HG02938 (cell line): ENCODE data around the gene PLAC9.

Experiments
- ATAC-seq: cut with Tn5 transposase; IDR thresholded peaks from one replicate; pipeline ENCODE4 v1.9.1; 2021; ENCODE audit warnings: mild to moderate bottlenecking, moderate library complexity; ENCODE audit not compliant: unreplicated experiment

The PLAC9 gene

DNA sequence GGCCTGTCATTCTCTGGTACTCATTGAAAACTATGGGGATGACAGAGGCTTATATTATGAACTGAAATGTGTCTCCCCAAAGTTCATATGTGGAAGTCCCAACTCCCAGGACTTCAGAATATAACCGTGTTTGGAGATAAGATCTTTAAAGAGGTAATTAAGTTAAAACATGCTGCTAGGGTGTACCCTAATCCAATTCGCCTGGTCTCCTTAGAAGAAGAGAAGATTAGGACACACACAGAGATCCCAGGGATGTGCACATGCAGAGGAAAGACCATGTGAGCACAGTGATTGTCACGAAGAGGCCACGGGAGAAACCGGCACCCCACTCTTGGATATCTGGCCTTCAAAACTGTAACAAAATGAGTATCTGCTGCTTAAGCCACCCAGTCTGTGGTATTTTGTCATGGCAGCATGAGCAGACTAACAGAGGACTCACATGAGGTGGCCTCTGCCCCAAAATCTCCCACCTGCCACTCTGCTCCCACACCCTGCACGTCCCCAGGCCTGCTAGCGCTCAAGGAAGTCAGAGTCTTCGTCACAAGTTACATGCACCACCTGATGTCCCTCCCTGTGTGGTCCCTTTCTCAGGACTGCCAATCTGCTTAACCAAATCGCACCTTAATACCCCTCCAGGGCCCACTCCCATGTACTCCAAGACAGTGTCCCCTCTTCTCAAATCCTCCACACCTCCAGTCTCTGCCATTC lies 26.8 kb downstream of the PLAC9 start:
- no peak for ATAC-seq

DNA sequence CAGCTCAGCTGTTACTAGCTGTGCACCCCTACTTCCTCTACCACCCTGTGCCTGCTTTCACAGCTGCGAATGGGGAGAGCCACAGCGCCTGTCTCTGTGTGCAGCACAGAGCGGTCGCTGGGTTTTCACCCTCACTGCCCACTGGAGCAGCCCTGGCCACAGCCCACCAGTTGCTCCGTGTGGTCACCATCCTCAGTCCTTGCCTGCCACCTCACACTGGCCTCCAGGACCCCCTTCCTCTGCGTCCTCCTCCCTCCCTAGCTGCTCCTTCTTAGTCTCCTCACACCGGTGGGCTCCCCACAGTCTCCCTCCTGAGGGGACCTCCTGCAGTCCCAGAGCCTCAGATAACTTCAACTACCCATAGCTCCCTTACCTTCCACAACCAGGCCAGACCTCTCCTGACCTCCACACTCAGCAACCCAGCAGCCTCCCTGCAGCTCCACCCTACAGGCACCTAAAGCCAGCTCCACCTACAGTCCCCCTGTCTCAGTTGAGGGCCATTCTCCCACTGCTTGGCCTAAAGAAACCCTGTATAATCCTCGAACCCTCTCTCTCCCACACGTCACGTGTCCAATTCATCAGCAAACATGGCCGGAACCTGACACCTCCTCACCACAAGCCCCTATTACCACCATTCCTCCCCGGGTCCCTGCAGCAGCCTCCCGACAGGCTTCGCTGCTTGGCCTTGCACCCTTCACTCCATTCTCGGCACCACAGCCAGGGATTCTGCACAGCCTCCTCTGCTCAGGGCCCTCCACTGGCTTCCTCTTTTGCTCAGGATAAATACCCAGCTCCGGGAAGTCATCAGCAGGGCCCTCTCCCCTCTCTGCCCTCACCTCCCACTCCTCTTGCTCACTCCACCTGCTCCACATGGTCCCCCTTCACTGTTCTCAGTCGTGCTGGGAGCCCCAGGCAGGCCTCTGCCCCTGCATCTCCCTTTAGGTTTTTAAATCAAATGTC lies 28.1 kb downstream of the PLAC9 start:
- no peak for ATAC-seq

DNA sequence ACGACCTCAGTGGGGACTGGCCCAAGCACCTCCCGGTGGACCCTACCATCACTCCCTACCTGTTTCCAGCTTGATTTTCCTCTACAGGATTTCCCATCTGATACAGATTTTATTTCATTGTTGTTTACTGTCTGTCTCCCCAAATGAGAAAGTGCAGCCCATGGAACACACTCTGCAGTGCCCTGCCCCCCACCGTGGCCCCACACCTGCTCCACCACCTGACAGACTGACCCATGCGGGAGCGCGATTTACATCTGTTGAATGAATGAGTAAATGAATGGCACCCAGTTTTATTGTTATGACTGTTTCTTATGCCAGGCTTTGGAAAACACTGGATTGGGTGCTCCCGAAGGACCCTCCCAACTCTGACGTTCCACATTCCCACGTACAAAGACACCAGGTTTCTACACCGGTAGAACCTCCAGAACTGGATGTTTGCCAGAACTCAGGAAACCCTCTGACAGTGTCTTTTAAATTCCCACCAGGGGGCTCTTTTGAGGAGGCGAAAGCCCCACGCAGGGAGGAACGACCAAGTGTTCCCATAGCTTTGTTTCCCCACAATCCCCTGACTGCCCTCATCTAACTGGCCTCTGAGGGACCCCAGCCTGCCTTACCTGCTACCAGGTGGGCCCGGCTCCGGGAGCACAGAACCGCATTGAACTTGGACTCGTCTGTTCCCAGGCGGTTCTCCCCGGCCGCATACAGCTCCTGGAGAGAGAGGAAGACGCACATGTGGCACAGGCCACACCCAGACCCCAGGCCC lies 29.0 kb downstream of the PLAC9 start:
- ATAC-seq, result no peak

DNA sequence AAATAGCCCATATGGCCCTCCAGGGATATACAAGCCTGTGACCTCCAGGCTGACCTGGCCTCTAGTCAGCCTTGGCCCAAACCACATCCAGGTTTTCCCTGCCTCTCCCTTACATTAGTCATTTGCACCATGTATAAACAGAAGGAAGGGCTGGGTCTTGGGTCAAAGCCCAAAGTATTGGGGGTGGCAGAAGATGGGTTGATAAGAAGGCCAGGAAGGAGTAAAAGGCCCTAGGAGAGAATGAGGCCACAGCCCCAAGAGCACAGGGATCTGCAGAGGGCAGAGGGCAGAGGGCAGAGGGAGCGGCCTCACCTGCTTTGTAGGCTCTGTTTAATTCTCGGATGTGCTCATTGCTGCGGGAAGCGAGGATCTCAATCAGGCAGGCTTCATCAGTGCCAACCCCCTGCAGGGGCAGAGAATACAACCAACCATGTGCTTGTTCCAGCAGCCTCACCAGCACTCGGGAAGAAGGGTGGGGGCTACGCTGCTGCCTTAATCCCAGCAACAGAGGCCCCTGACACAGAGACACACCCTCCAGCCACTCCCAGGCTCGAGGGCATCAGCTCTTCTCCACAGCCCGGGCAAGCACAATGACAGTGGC lies 31.3 kb downstream of the PLAC9 start:
- ATAC-seq, result no peak

DNA sequence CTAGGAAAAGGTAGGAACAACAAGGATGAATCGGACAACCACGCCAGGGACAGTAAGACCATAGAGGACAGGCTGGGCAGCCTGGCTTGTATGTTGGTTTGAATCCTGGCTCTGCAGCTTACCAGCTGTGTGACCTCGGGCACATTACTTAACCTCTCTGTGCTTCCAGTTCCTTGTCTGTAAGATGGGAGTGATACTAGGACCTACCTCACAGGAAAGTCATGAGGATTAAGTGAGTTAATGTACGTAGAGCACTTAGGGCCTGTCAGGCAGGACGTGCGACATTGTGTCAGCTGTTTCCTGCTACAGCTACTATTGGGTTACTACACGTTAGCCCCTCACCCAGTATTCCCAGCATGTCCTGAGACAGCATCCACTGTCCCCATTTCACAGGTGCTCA lies 32.1 kb downstream of the PLAC9 start:
- ATAC-seq, result no peak

DNA sequence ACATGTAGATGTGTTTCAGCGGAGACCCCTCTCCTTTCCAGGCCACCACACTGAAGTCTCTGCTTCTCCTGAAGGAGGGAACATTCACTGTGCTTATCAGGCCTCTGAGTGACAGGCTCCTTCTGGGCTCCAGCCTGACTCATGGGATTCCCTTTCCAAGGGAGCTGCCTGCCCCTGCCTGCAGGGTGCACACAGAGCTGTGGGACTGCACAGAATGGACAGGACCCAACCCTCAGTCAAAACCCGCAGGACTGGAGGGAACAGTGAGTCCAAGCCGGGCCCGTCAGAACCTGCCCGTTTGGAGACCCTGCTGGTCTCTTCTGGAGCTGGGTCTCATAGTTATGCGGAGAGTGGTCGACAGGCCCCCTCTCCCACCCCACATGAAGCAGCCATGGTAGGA lies 32.6 kb downstream of the PLAC9 start:
- no peak for ATAC-seq

DNA sequence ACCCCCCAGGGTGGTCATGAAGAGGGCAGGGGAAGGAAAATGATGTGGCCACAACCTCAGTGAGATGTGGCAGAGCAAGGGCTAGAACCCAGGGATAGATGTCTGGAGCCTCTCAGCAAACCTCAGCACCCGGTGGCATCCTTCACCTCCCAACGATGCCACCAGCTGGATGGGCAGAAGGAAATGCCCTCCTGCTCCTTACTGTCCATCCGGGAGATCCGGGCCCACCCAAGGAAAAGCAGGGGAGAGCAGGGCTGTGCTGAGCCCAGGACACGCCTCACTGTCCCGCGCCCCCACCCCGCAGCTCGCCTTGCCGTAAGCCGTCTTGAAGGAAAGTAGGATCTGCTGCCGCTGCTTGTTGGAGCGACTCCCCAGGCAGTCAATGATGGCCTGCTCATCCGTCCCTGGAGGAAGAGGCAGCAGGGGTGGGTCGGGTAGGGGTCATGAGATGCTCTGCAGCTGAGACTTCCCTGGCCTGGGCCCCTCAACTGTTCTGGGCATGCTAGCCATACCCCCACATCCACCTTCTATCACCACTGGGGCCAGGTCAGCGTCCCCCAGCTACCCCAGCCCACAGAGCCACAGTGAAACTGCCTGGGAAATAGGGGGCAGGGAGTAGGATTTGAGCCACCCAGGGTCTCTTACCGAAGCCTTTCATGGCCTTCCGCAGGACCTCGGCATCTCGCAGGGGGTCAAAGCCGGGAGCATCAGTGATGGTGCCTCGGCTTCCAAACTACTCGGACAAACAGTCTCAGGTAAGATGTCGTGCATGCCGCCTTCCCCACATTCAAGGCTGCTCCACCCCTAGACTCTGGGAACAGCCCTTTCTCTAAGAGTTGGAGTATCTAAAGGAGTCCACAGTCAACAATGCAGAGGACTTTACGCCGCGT lies 34.3 kb downstream of the PLAC9 start:
- ATAC-seq, result no peak

DNA sequence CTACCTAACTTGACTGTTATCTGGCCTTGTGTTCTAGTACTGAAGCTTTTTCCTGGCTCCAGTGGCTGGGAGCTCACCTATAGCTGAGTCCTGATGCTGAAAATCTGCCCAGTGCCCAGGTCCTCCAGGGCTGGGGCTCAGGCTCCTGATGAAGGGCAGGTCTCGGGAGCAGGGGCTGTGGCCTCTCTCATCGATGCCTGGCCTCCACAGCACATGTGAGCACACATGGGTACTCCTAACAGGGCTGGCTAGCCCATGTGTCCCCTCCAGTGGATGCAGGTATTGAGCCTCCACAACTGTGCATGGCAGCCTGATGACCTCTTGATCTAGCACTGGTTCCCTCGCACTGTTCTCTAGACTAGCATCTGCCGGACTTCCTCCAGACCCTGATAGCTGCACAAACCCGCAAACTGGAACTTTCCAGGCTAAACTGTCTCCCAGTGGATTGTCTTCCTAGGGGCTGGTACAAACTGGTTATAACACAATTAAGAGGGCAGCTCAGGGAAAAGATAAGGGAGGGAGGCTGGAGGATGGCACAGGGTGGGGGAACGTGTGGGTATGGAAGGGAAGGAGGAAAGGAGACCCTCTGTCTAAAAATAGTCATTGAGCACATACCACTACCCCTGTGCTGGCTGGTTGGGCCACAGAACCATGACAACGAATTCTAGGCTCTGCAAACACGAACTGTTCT lies 35.1 kb downstream of the PLAC9 start:
- ATAC-seq, result no peak

DNA sequence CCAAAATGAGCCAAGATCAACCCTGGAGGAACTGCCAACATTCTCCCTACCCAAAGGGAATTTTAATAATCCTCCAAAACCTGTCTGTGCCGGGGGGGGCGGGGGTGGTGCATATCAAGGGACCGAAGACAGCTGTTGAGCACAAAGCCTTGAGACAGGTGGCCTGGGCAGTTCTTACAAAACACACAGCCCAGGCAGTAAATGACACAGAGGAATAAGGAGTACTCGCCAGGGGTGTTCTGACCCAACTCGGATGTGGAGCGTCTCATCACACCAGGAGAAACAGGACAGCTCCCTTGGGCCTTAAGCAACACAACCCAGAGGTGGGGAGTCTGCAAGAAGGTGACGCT lies 35.6 kb downstream of the PLAC9 start:
- ATAC-seq, result no peak

DNA sequence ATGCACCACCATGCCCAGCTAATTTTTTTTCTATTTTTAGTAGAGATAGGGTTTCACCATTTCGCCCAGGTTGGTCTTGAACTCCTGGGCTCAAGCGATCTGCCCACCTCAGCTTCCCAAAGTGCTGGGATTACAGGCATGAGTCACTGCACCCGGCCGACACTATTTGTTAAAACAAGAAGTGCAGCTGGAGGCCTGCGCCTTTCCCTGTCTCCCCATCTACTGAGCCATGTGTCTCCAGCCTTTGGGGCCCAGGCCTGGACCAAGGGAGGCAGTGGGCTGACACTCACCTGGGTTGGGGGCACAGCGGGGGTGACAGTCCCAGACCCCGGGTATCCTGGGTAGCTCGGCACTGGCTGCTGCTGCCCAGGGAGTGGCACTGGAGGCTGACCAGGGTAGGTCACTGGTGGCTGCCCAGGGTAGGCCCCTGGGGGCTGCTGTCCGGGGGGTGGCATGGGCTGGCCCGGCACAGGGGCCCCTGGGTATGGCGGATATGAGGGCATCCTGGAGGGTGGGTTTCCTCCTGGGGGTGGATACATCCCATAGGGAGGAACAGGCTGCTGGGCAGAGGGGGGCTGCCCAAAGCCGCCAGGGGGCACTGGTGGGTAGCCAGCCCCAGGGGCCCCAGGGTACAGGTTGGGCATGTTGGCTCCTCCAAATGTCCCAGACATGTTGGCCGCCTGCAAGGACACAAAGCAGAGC lies 36.3 kb downstream of the PLAC9 start:
- ATAC-seq, result no peak

DNA sequence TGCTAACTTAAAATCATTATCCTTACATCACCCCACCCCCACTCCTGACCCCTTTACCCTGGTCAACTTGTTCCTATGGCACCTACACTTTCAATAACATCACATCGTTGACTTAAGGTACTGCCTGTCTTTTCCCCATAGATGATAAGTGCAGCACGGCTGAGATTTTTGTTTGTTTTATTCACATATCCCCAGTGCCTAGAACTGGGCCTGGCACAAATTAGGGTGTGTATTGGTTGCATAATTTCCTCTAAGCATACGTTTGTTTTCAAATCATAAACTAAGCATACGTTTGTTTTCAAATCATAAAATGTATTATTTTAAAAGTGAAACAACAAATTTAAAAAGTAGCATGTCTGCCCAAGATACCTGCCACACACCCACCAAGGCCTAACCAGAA lies 37.5 kb downstream of the PLAC9 start:
- ATAC-seq, result no peak

DNA sequence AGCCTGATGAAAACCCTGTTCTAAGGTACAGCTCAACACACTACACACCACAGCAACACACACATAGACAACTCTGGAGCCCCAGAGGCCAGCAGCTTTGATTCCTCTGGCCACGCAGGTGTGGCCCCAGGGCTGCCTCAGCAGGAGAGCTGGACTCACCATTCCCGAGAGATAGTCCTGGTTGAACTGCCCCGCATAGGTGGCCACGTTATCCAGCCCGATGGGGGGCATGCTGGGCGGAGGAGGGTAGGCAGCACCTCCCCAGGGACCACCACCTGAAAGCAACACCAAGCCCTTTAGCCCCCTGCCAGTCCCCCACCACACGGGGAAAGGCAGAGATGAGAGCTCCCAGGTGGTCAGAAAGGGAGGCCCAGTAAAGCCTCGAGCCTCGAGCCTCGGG lies 38.1 kb downstream of the PLAC9 start:
- no peak for ATAC-seq

DNA sequence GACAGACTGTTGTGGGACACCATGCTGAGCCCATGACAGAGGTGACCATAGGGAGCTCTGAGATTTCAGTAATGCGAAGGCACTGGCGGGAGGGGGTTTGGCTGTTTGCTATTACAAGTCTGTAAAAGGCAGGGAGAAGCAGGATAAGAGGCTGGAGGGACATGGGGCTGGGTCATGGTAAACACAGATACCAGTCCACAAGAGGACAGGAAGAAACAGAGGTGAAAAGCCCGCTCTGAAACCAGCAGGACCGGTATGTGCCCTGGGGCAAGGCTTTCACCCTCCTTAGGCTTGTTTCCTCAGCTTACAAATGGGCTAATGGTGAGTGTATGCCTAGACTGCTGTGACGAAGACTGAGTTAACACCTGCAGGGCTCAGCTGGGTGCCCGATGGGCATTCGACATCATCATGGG lies 38.7 kb downstream of the PLAC9 start:
- ATAC-seq, result no peak

DNA sequence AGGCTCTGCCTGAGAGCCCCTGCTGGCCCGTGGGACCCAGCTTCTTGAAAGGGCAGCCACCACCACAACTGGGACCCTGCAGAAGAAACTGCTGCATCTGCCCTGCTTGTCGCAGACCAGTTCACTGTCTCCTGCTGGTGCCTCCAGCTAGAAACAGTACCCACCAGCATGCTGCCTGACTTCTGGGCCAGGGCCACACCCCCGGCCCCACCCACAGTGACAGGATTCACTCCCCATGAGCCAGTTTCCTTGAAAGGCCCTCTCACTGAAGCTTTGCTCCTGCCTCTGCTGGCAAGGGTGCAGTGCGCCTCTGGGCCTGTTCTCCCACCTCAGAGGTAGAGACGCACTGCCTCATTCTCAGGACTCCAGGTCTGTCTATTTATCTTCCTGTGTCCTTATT lies 40.4 kb downstream of the PLAC9 start:
- no peak for ATAC-seq

DNA sequence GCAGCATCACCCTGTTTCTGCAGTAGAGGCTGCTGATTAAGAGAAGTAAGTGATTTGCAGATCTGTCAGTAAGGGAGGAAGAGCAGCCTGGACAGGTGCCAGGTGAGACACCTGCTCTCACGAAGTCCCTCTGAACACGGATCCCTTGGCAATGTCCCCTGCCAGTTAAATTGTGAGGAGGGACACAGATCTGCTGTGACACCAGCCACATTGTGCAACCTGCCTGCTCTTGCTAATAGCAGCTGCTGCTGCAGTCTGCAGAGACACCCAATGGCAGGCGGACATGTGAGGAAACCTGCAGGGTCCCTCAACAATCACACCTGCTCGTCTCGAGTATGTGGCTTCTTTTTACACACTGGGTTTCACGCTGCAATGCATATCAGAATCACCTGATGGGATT lies 40.9 kb downstream of the PLAC9 start:
- ATAC-seq, result no peak

DNA sequence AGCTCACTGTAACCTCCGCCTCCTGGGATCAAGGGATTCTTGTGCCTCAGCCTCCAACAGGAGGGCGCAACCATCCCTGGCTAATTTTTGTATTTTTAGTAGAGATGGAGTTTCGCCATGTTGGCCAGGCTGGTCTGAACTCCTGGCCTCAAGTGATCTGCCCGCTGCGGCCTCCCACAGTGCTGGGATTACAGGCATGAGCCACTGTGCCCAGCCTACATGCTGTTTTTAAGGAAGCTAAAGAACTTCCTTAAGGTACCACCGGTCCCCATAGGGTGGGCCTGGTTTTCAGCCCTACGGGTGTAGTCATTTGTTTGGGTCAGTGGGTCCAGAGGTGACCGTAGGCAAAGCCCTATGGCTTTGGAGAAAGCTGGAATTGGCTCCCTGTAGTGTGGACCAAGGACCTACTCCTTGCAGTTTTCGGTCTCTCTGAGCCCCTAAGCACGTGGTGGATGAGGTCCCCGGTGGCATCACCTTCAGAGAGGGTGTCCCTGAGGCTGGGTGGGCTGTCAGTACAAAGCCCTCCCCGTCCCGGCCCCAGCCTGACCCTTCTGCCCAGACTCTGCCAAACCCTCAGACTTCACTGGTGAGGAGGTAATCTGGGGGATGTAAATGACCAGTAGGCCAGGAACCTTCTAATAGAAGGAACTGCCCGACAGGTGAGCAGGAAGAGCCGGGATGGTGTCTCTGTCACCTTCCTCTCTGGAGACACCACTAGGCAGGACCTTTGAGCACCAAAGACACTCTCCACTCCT lies 42.3 kb downstream of the PLAC9 start:
- ATAC-seq, result no peak

DNA sequence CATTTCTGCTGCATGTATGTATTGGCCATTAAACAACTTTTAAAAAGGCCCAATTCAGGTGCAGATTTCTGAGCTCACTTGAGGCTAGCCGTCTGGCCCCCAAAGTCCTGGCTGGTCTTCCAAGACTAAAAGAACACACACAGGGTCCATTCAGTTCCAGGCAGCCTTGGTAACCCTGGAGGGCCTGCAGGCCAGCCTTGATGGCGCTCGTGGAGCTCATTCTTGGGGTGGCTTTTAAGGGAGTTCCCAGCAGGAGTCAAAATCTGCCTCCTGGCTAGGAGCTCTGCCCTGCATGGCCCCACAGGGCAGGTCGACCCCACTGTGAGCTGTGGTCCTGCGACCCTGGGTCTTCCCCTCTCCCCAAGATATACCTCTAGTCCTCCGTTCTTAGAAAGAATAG lies 44.0 kb downstream of the PLAC9 start:
- ATAC-seq, result no peak
